ENCODE data around the gene NAGA.
A peak's percentile ranks its signal among the peaks of the same experiment; 100 is the strongest.

NAGA gene

GRCh38 chr22:42035256-42035655 is 35.4 kb downstream of the NAGA start:
- no peak for DNase-seq

- no peak for DNase-seq
These were observed 37.1 kb downstream of the NAGA start for GRCh38 chr22:42033263-42034181.

- DNase-seq = no peak
These were observed 43.9 kb downstream of the NAGA start for GRCh38 chr22:42026705-42027104.

- no peak for DNase-seq
These were observed 45.2 kb downstream of the NAGA start for GRCh38 chr22:42025421-42025820.

- peak in 1 of 5 donors; percentile 69 for DNase-seq
These were observed 48.3 kb downstream of the NAGA start for GRCh38 chr22:42022162-42022847.

- no peak for DNase-seq
These were observed 49.0 kb downstream of the NAGA start for GRCh38 chr22:42021571-42021970.

DNA sequence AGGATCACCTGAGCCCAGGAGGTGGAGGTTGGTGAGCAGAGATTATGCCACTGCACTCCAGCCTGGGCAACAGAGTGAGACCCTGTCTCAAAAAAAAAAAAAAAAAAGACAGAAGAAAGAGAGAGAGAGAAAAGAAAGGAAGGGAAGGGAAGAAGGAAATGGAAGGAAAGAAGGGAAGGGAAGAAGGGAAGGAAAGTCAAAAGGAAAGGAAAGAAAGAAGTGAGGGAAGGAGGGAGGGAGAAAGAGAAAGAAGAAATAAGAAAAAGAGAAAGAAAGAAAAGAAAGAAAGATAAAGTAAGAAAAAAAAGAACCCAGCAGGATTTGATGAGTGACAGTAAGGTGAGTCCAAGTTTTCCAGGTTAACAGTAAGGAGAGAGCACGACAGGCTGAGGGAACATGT is 52.4 kb downstream of the NAGA start:
- no peak for DNase-seq

GRCh38 chr22:42016111-42016510 is 54.5 kb downstream of the NAGA start:
- no peak for DNase-seq

GRCh38 chr22:42013385-42013784 is 57.2 kb downstream of the NAGA start:
- no peak for DNase-seq

DNA sequence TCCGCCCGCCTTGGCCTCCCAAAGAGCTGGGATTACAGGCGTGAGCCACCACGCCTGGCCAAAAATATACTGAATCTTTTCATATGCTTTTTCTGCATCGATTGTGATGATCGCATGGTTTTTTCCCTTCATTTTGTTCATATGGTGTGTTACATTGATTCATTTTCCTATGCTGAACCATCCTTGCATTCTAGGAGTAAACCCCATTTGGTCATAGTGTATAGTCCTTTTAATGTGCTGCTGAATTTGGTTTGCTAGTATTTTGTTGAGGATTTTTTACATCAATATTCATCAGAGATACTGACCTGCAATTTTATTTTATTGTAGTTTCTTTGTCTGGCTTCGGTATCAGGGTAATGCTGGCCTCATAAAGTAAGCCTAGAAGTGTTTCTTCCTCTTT is 59.8 kb downstream of the NAGA start:
- DNase-seq = no peak

Data from T-helper 1 cell (primary cell).